Stimulated activated CD8-positive, alpha-beta memory T cell treated with anti-CD3 and anti-CD28 coated beads, Interleukin-4, amount 100 ng/mL, for 24 hours (primary cell): ENCODE measurements around the gene SH3D21.

Source experiments
- DNase-seq: peaks from one replicate; pipeline ENCODE4 v3.0.0-alpha.2; 2020; ENCODE audit warnings: low read depth

Gene SH3D21

DNA sequence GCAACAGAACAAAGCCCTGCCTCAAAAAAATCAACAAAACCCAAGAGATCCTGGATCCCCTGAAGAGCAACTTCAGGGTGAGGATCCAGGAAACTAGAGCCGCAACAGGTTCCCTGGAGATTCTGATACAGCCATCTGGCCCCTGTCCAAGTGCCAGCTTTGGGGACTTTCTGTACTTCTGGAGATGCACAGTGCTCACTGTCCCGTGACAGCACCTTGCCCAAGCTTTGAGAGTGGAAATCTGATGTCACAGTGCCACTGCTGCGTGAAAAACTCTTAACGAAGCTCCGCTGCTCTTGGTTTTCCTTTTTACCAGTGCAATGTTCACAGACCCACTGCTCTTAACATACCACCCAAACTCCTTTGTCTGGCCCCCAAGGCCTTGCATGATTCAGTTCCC is 53.2 kb downstream of the SH3D21 start:
- no peak for DNase-seq

DNA sequence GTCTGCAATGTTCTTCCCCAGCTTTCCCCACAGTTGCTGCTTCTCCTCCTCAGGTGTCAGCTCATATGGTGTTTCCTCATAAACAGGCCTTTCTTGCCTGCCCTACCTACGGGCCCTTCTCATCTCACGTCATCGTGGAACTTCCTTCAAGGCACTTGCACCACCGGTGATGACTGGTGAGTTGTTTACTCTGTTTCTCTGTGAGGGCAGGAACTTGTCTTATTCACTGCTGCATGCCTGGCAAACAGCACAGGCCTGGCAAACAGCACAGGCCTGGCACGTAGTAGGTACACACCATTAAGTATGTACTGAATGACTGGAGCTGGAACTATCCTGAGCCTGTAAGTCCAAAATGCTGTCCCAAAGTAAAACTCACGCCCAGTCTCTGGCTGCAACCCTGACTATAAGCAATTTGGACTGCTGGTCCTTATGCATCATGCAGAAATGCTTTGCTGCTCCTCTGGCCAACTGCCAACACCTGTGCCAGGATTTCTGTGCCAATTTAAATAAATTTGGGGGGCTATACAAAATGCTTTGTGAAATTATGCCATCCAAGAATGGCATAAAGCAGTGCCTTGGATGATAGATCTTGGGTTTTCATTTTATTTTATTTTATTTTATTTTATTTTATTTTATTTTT is 53.9 kb downstream of the SH3D21 start:
- no peak for DNase-seq

DNA sequence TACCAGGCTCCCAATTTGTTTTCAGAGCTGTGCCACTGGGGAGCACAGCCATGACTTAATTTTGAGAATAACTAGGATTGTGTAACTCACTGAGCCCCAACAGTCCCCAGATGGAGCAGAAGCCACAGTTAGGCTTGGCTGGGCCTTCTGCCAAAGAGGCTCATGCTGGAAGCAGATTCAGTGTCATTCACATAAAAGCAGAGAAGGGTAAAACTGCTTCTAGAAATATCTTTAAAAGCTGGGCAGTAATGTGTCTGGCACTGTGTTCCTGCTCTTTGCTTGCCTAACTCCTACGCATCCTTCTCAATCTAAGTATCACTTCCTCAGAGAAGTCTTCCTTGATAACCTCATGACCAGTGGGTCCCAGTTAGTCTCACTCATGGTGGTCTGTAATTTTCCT is 59.2 kb downstream of the SH3D21 start:
- no peak for DNase-seq

DNA sequence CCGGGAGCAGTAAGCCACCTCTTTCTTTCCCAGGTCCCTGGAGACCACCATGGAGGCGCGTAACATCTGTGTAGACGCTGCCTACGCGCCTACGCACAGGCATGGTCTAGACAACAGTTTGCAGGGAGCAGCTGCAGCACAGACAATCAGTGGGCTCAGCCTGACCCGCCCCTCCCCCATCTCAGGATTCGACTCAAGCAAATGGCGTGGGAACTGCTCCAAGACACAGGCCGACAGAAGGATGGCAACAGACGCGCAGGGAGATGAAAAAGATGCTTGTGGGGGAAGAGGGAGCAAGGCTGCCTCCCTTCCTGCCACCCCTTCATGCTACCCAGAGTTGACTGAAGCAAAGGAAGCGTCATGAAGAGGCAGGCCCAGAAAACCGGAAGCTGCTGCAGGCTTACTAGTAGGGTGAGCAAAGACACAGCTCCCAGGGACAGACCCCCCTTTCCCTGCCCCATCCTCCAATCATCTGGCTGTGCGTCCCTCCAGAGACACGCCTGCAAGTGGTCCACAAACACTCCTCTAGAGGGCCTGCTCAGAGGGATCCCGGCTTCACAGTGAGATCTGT is 60.0 kb downstream of the SH3D21 start:
- no peak for DNase-seq

DNA sequence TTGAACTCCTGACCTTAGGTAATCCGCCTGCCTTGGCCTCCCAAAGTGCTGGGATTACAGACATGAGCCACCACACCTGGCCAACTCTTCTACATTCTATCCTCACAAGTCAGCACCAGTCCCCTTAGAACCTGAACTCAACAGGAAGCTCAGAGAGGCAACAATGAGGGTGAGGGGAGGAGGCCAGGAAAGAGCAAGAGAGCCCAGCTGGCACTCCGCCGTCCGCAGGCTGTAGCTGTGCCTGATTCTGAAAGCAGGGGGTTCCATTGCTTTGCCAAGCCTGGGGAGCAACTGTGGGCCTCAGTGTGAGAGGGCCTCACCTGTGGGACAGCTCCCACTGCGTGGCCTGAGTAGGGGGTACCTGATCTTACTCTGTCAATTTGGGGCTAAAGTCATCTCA is 60.9 kb downstream of the SH3D21 start:
- no peak for DNase-seq

DNA sequence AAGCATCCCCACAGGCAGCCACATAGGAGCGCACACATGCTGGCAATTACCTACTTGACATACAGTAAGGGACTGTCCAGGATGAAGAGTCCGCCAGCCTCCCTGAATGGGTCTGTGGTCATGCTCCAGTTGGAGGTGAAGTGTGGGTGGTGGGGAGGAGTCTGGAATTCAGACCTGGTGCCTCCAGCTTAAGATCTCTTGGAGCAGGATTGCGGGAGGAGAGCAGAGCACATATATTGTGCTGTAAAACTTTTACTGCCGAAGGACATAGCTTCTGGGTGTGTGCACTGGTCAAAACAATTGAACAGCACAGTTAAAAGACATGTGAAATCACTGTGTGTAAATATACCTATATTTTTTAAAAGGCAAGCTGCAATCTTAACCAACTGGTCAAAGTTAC is 61.6 kb downstream of the SH3D21 start:
- DNase-seq: no peak

DNA sequence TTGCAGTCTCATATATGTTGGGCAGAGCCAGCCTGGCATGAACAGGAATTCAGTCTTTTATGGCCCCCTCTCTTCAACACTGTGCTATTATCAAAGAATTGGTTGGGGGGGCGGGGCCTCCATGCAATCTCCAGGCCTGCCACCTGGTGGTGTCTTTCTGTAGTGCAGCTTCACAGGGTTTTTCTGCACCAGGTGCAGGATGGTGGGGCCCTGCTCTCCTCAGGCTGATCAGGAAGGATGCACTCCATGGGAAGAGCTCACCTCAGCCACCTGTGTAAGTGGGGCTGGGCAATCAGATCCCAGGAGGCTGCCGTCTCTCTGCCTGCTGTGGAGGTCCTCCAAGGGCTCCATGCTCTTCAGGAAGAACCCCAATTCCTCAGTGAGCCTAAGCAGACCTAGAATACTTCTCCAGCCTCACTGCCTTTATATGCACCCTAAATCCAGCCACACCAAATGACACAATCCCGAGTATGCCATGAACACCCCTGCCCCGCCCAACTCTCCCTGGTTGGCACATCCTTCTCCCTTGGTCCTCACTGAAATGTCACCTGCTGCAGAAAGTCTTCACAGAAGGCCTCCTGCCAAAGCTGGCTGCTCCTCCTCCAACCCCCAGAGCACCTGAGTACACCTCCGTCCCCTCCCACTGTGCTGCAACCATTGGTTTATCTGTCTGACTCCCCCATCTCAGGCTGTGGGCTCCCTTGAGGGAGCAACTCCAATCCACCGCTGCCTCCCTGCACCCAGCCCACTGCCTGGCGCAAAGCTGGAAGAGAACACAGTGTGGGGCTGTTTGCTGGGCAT is 63.1 kb downstream of the SH3D21 start:
- DNase-seq: peak; percentile 76
